HG03066 (cell line): ENCODE measurements around the gene INPP5B.
"Not testable (repeated sequence)": the region's sequence is repeated elsewhere in the genome, so short reads cannot be mapped to it uniquely, and the experiment has no call there.

Source experiments
- ATAC-seq: cut with Tn5 transposase; IDR thresholded peaks from one replicate; pipeline ENCODE4 v1.9.1; 2021; ENCODE audit warnings: low read depth; ENCODE audit not compliant: unreplicated experiment

The INPP5B gene

GRCh38 chr1:37946703-37947360 lies at the start of gene INPP5B:
INPP5B (minus strand) TSS chr1:37947053; CDS start chr1:37946308, 745 bp downstream.
- peak; percentile 95 for ATAC-seq

- ATAC-seq = no peak
Observed at GRCh38 chr1:37995751-37996345, 49.0 kb upstream of the INPP5B start.

GRCh38 chr1:37994886-37995566 lies 48.2 kb upstream of the INPP5B start:
- ATAC-seq = no peak

- ATAC-seq = peak; percentile 21
Observed at GRCh38 chr1:37989361-37989930, 42.6 kb upstream of the INPP5B start.

- ATAC-seq = no peak
Observed at GRCh38 chr1:37987679-37988078, 40.8 kb upstream of the INPP5B start.

- no peak for ATAC-seq
Observed at GRCh38 chr1:37983546-37983945, 36.7 kb upstream of the INPP5B start.

- no peak for ATAC-seq
Observed at GRCh38 chr1:37978541-37978940, 31.7 kb upstream of the INPP5B start.

GRCh38 chr1:37975083-37975482 lies 28.2 kb upstream of the INPP5B start:
- not testable (repeated sequence) for ATAC-seq

GRCh38 chr1:37974567-37974966 lies 27.7 kb upstream of the INPP5B start:
- ATAC-seq = no peak

DNA sequence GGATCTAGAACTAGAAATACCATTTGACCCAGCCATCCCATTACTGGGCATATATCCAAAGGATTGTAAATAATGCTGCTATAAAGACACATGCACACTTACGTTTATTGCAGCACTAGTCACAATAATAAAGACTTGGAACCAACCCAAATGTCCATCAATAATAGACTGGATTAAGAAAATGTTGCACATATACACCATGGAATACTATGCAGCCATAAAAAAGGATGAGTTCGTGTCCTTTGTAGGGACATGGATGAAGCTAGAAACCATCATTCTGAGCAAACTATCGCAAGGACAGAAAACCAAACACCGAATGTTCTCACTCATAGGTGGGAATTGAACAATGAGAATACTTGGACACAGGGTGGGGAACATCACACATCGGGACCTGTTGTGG lies 26.8 kb upstream of the INPP5B start:
- ATAC-seq = not testable (repeated sequence)

GRCh38 chr1:37965301-37965700 lies 18.4 kb upstream of the INPP5B start:
- no peak for ATAC-seq

- not testable (repeated sequence) for ATAC-seq
Observed at GRCh38 chr1:37964106-37964505, 17.3 kb upstream of the INPP5B start.

DNA sequence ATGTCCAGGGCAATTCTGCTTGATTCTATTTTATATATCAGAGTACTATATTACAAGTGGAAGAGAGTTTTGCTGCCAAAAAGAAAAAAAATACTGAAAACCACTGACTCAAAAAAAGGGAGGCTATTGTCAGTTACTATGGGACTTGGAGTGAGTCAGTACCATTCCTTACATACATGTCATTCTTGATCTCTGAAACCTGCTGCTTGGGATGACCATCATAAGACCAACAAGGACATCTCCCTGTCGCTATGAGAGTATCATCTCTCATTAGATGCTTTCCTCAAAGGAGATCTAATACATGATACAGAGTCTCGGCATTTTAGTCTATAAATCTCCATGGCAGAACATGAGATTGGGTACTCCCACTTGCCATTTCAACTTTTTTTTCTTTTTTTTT lies 11.8 kb upstream of the INPP5B start:
- ATAC-seq = no peak

DNA sequence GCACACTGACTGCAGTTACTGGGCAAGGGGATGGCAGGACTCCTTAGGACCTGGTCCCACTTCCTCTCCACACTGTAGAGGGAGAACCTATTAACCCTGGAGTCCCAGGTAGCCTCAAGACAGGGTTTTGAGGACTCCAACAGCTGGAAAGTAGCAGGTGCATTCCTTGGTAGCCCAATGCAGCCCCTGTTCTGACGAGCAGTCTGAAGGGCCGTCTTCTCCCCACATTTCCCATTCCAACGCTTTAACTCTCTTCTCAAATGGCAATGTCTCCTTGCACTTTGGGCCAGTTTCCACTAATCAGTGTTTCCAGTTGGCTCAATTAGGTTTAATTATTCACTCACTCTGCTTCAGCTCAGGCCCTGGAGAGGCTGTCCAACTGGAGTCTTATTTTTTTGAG lies 8.8 kb upstream of the INPP5B start:
- ATAC-seq = no peak

DNA sequence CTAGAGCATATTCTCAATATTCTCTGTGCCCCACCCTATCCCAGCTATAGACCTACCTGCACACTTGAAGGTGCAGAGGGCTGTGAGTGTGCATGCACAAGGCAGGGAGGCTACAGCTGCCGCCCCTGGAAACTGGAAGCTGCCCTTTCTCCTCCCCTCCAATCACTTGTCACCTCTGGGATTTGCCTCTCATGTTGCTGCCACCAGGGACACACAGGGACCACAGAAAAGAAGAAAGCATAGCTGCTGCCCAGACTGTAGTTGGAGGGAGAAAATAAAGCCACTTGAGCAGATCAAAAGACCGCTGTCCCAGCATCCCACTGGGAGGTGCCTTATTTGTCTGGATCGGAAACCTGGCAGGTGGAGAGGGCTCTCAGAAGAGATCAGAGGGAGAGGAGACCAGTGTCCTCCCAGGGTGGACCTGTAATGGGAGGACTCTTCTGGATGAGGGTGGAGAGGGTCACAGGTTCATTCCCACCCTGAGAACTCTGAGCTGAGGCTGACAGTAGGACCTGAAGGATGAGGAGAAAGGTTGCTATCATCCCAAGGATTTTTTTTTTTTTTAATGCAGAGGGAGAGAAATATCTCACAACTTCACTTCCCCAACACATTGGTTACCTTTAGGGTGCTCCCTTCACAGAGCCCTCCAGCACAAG lies 7.6 kb upstream of the INPP5B start:
- no peak for ATAC-seq

GRCh38 chr1:37952738-37953137 lies 5.9 kb upstream of the INPP5B start:
- ATAC-seq = no peak

DNA sequence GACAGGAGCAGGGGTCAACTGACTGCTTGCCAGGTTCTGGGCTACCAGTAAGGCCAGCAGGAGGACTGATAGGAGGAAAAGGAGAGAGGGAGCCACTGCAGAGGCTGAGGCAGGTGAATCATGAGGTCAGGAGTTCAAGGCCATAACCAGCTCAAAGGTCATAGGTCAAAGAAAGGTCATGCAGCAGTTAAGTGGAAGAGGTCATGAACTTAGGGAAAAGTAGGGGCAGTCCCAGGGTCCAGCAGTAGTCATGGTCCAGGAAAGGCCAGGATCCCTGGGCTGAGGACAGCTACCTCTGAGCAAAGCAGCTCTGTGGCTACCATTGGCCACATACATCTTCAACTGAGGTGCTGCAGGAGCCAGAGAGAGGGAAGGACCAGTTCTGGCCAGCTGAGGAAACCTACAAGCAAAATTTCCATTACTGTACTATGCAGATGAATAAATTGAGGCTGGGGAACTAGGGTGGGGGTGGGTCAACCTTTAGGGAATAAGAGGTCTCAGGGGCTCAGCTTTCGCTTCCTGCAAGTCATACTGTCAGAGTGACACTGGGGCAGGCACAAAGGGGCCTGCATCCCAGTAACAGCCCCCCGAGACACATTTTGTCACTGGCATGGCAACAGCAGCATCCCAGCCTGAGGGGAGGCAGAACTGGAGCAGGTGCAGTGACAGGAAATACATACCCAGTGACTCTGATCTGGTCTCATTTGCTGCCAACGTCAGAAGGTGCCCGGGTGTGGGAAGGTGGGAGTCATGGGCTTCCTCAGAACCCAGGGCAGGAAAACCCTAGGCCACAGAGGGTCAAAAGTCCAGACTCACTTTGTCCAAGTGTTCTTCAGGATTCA lies 5.2 kb upstream of the INPP5B start:
- ATAC-seq = no peak

- no peak for ATAC-seq
Observed at GRCh38 chr1:37951041-37951782, 4.4 kb upstream of the INPP5B start.

DNA sequence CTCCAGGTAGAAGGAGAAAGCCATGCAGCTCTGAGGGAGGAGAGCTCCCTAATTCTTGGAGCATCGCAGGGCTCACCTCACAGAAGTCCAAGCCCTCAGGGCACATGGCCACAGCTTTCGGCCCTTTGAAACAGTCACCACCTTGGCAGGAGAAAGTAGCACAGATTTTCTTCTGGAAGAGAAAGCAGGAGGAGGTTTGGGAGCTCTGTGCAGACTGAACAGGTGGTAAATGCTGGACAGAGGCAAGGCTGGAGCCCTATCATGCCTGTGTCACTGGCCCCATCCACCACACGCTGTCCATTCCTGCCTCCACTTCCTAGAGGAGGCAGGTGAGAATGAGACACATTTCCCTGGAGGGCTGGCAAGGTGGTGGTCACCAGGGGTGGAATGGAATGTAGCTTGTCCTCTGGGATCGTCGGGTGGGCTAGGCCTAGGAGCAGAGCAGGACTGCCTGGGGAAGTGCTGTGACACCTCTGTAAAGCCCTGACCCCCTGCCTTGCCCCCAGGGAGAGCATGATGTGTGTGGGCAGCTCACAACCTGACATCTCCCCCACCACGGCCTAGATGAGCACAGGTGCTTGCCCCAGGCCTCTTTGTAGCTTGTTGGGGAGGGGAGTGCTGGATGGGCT lies 2.8 kb upstream of the INPP5B start:
- no peak for ATAC-seq
